H1 (cell line): ENCODE measurements around the gene PARD3. TPM values are rescaled to one million over a fixed set of nuclear protein-coding genes. Genes with fewer than 3 reads are reported as not detected.

Source experiments
- CTCF ChIA-PET: fragments of 300-600 bp; sonication (Branson Sonifier 250); formaldehyde crosslinking; loops from one replicate; lab custom pipeline; 2021; ENCODE audit not compliant: partially characterized antibody; lab: Charles Lee
- POLR2A ChIA-PET: fragments of 300-600 bp; sonication (Branson Sonifier 250); formaldehyde crosslinking; loops from one replicate; lab custom pipeline; 2021; ENCODE audit warnings: inconsistent platforms; ENCODE audit not compliant: partially characterized antibody; lab: Charles Lee
- DNase-seq, 2 experiments: peaks; one replicate each; pipeline versions ENCODE4 v3.0.0 to v3.0.0-alpha.2; 2010 to 2022; ENCODE audit warnings: low spot score in 2 of 2, low read depth in 1 of 2, mixed read lengths in 1 of 2
- FAIRE-seq: peaks from 2 replicates; lab custom pipeline; 2011; peaks lifted over from hg19 to GRCh38; lab: Jason Lieb, UNC
- H2AFZ ChIP-seq: 2 replicates; pipeline ENCODE4 v1.8.1; 2012; ENCODE audit warnings: low read length, inconsistent platforms
- H2AK5ac ChIP-seq: 2 replicates; pipeline ENCODE4 v1.6.1; 2013; ENCODE audit warnings: low read depth, low read length
- H2BK120ac ChIP-seq: replicated peaks from 2 replicates; pipeline ENCODE3; 2013; ENCODE audit warnings: low read depth, low read length, inconsistent platforms
- H2BK12ac ChIP-seq: 2 replicates; pipeline ENCODE4 v1.6.1; 2013; ENCODE audit warnings: low read depth, low read length
- H2BK15ac ChIP-seq: 2 replicates; pipeline ENCODE4 v1.6.1; 2013; ENCODE audit warnings: low read length
- H2BK20ac ChIP-seq: 2 replicates; pipeline ENCODE4 v1.6.1; 2013; ENCODE audit warnings: low read length
- H2BK5ac ChIP-seq: 2 replicates; pipeline ENCODE4 v1.6.1; 2013; ENCODE audit warnings: low read depth, low read length
- H3K14ac ChIP-seq: 2 replicates; pipeline ENCODE4 v1.6.1; 2013; ENCODE audit warnings: inconsistent platforms; ENCODE audit not compliant: insufficient read length
- H3K18ac ChIP-seq: 2 replicates; pipeline ENCODE4 v1.6.1; 2013; ENCODE audit warnings: low read length; ENCODE audit errors: extremely low read depth
- H3K23ac ChIP-seq: 2 replicates; pipeline ENCODE4 v1.6.1; 2013; ENCODE audit warnings: inconsistent platforms; ENCODE audit not compliant: insufficient read length
- H3K23me2 ChIP-seq: 2 replicates; pipeline ENCODE4 v1.6.1; 2013; ENCODE audit warnings: low read depth, low read length
- H3K27ac ChIP-seq: 2 replicates; pipeline ENCODE4 v1.6.1; 2011; ENCODE audit warnings: low read depth, low read length, inconsistent platforms
- H3K27me3 ChIP-seq, 4 experiments: replicated peaks in 1 of 4; 1 replicate in 1 of 4; 2 replicates in 3 of 4; pipeline versions ENCODE4 v1.6.1 to v1.8.1; 2011 to 2013; ENCODE audit warnings: low read length in 3 of 4, mild to moderate bottlenecking in 3 of 4, inconsistent platforms in 2 of 4, mixed read lengths in 2 of 4, moderate library complexity in 1 of 4; ENCODE audit not compliant: control insufficient read depth in 3 of 4, insufficient read depth in 3 of 4; ENCODE audit errors: extremely low read depth in 1 of 4
- H3K36me3 ChIP-seq, 4 experiments: 2 replicates each; pipeline versions ENCODE4 v1.6.1 to v1.8.1; 2011 to 2013; ENCODE audit warnings: mild to moderate bottlenecking in 4 of 4, low read length in 3 of 4, moderate library complexity in 2 of 4, control low read depth in 1 of 4, inconsistent platforms in 1 of 4; ENCODE audit not compliant: insufficient read depth in 4 of 4, control insufficient read depth in 2 of 4
- H3K4ac ChIP-seq: replicated peaks from 2 replicates; pipeline ENCODE3; 2013; ENCODE audit warnings: low read length, low read depth, mixed read lengths, inconsistent platforms; ENCODE audit not compliant: insufficient read length
- H3K4me1 ChIP-seq, 4 experiments: replicated peaks in 1 of 4; 1 replicate in 1 of 4; 2 replicates in 3 of 4; pipeline versions ENCODE4 v1.6.1 to v1.8.1; 2011 to 2013; ENCODE audit warnings: low read length in 3 of 4, inconsistent platforms in 2 of 4, mixed read lengths in 1 of 4; ENCODE audit not compliant: insufficient read depth in 4 of 4, control insufficient read depth in 3 of 4
- H3K4me2 ChIP-seq, 2 experiments: 2 replicates each; pipeline versions ENCODE4 v1.6.1 to v1.8.1; 2011 to 2013; ENCODE audit warnings: low read depth in 2 of 2, low read length in 2 of 2, control low read depth in 1 of 2, inconsistent platforms in 1 of 2, mild to moderate bottlenecking in 1 of 2; ENCODE audit not compliant: insufficient read depth in 1 of 2
- H3K4me3 ChIP-seq, 4 experiments: fragments of 200-600, 300-600 bp in 1 of 4; sonication (generic), shearing (Covaris generic), sonication (Bioruptor Twin) in 1 of 4; 2 replicates each; pipeline versions ENCODE4 v1.5.1 to v1.8.1; 2011 to 2016; ENCODE audit warnings: low read length in 4 of 4, low read depth in 3 of 4, control low read depth in 2 of 4, inconsistent platforms in 2 of 4, mild to moderate bottlenecking in 2 of 4, mixed read lengths in 1 of 4, moderate library complexity in 1 of 4; ENCODE audit not compliant: insufficient read depth in 2 of 4; ENCODE audit errors: extremely low read depth in 1 of 4
- H3K56ac ChIP-seq: replicated peaks from 2 replicates; pipeline ENCODE3; 2013; ENCODE audit warnings: low read depth, mild to moderate bottlenecking, mixed read lengths, low read length, inconsistent platforms; ENCODE audit not compliant: insufficient read length
- H3K79me1 ChIP-seq: 2 replicates; pipeline ENCODE4 v1.6.1; 2013; ENCODE audit warnings: low read depth, low read length, control low read depth
- H3K79me2 ChIP-seq, 2 experiments: 2 replicates each; pipeline versions ENCODE4 v1.6.1 to v1.8.1; 2012 to 2013; ENCODE audit warnings: low read length in 2 of 2, mild to moderate bottlenecking in 2 of 2, inconsistent platforms in 1 of 2; ENCODE audit not compliant: insufficient read depth in 2 of 2, control insufficient read depth in 1 of 2
- H3K9ac ChIP-seq, 4 experiments: replicated peaks in 1 of 4; 1 replicate in 1 of 4; 2 replicates in 3 of 4; pipeline versions ENCODE4 v1.6.1 to v1.8.1; 2011 to 2013; ENCODE audit warnings: low read depth in 3 of 4, low read length in 3 of 4, control low read depth in 2 of 4, mild to moderate bottlenecking in 2 of 4, moderate library complexity in 2 of 4, inconsistent platforms in 1 of 4; ENCODE audit errors: extremely low read depth in 1 of 4
- H3K9me3 ChIP-seq, 2 experiments: 2 replicates each; pipeline versions ENCODE4 v1.6.1 to v1.8.1; 2012 to 2013; ENCODE audit warnings: mild to moderate bottlenecking in 2 of 2, moderate library complexity in 2 of 2, control low read depth in 1 of 2, inconsistent platforms in 1 of 2, low read depth in 1 of 2, low read length in 1 of 2, mixed read lengths in 1 of 2; ENCODE audit not compliant: insufficient read depth in 2 of 2
- H4K20me1 ChIP-seq, 2 experiments: replicated peaks in 1 of 2; 2 replicates each; pipeline versions ENCODE3 to v1.8.1; 2011 to 2013; ENCODE audit warnings: inconsistent platforms in 2 of 2, low read length in 2 of 2, mild to moderate bottlenecking in 1 of 2; ENCODE audit not compliant: insufficient read depth in 2 of 2, control insufficient read depth in 1 of 2
- H4K5ac ChIP-seq: 2 replicates; pipeline ENCODE4 v1.6.1; 2013; ENCODE audit warnings: low read length, low read depth, mixed read lengths, inconsistent platforms; ENCODE audit not compliant: insufficient read length
- H4K8ac ChIP-seq: 2 replicates; pipeline ENCODE4 v1.8.0; 2013; ENCODE audit warnings: mild to moderate bottlenecking, moderate library complexity, low read length, inconsistent platforms; ENCODE audit not compliant: insufficient read depth; ENCODE audit errors: extremely low read depth
- H4K91ac ChIP-seq: replicated peaks from 2 replicates; pipeline ENCODE3; 2013; ENCODE audit warnings: low read length, mixed read lengths, inconsistent platforms; ENCODE audit not compliant: insufficient read length
- CHD1 ChIP-seq: IDR thresholded peaks from 2 replicates; pipeline ENCODE4 v1.6.1; 2012; ENCODE audit warnings: low read depth, low read length, improper control_type of control experiment
- KDM1A ChIP-seq: fragments of 200-600, 300-600 bp; sonication (generic); IDR thresholded peaks from 2 replicates; pipeline ENCODE4 v1.7.1; 2016; ENCODE audit warnings: mild to moderate bottlenecking, low read length, borderline replicate concordance
- NRF1 ChIP-seq: IDR thresholded peaks from 2 replicates; pipeline ENCODE4 v1.6.1; 2011; ENCODE audit warnings: mild to moderate bottlenecking, low read depth, low read length, improper control_type of control experiment
- RXRA ChIP-seq: IDR thresholded peaks from 2 replicates; pipeline ENCODE4 v1.6.1; 2011; ENCODE audit warnings: low read depth, mild to moderate bottlenecking, low read length, moderate library complexity; ENCODE audit not compliant: insufficient read depth
- SAP30 ChIP-seq: fragments of 300-600 bp; sonication (generic); IDR thresholded peaks from 2 replicates; pipeline ENCODE4 v1.7.1; 2012; ENCODE audit warnings: low read length, moderate library complexity, mild to moderate bottlenecking, inconsistent platforms; ENCODE audit not compliant: insufficient read depth, insufficient replicate concordance
- SP1 ChIP-seq: IDR thresholded peaks from 2 replicates; pipeline ENCODE4 v1.6.1; 2011; ENCODE audit warnings: low read depth, low read length
- WGBS, 2 experiments: shearing (Covaris generic) in 1 of 2; methylation state at CpG; one replicate each; pipeline versions ENCODE4 v1.1.6 to v1.1.7; 2013 to 2015; ENCODE audit warnings: low lambda C conversion rate in 2 of 2, mixed read lengths in 2 of 2, inconsistent platforms in 1 of 2, low coverage in 1 of 2, missing lambda C conversion rate in 1 of 2; ENCODE audit not compliant: insufficient replicate concordance in 2 of 2, insufficient coverage in 1 of 2, insufficient read length in 1 of 2; ENCODE audit errors: extremely low coverage in 1 of 2, missing lambda C conversion rate in 1 of 2; 5-methylcytosine and 5-hydroxymethylcytosine counted together
- polyA plus RNA-seq, 7 experiments: library from polyadenylated mRNA; depleted of rRNA in 3 of 7; stranded (reverse) in 5 of 7; unstranded in 2 of 7; fragments of >200 nt in 5 of 7; fragments of 200-250 nt in 2 of 7; gene quantifications; 1 replicate in 5 of 7; 2 replicates in 1 of 7; 4 replicates in 1 of 7; pipeline versions ENCODE4 v1.2.1 to v1.2.3, GENCODE V29; 2011 to 2013; ENCODE audit warnings: missing spikeins in 2 of 7, mixed read lengths in 2 of 7
- total RNA-seq: library from RNA; stranded (reverse); fragmentation: NEBNext Ultra II Directional; extraction: Animal tissue kit (Norgen Biotek cat#: 25700); gene quantifications from 2 replicates; pipeline ENCODE4 v1.2.1, GENCODE V29; 2021

PARD3 gene
- total and polyA plus RNA-seq, 2 of the 8 experiments (the other 6 are each of a cell fraction or from before 2014, with no cell fraction given) = 19.7 to 49.1 TPM

GRCh38 chr10:34669079-34669478, 146.0 kb downstream of the PARD3 start:
- H3K23ac ChIP-seq = no peak overlapping the region
- peaks cover 1 to 10% of the 10 kb centered on the region in 2 experiments for H4K20me1 ChIP-seq
- H2BK120ac ChIP-seq = no peak overlapping the region
- no peak overlapping the region for H3K18ac ChIP-seq
- H4K8ac ChIP-seq = no peak overlapping the region
- no peak overlapping the region for H4K5ac ChIP-seq
- H3K9ac ChIP-seq = no peak overlapping the region
- FAIRE-seq = no peak
- no peak overlapping the region for H3K4me3 ChIP-seq
- no peak overlapping the region for H3K4ac ChIP-seq
- no peak overlapping the region for H4K91ac ChIP-seq
- no peaks in the 10 kb centered on the region for H3K79me1 ChIP-seq
- ChIA-PET CTCF (no interaction called here), POLR2A (no interaction called here)
- H2BK15ac ChIP-seq = no peak overlapping the region
- WGBS, 2 experiments = 91% methylated on average over 3 of the region's 3 CpGs; no CpG with 5 or more reads in 1 of the 2 experiments
- H2BK5ac ChIP-seq = no peak overlapping the region
- no peak for DNase-seq
- no peak overlapping the region for H2BK20ac ChIP-seq
- H3K27me3 ChIP-seq = no peaks in the 10 kb centered on the region
- TF ChIP-seq KDM1A (no peak), SP1 (no peak), RXRA (no peak), CHD1 (no peak), SAP30 (no peak), NRF1 (no peak)
- peaks cover 0 to 74% of the 10 kb centered on the region in 2 experiments; a peak in 2 of 4 replicates for H3K79me2 ChIP-seq
- no peaks in the 10 kb centered on the region for H3K36me3 ChIP-seq
- no peak overlapping the region for H2AK5ac ChIP-seq
- H3K9me3 ChIP-seq = no peaks in the 10 kb centered on the region
- H2BK12ac ChIP-seq = no peak overlapping the region
- no peak overlapping the region for H3K4me2 ChIP-seq
- no peak overlapping the region for H3K14ac ChIP-seq
- no peaks in the 10 kb centered on the region for H3K23me2 ChIP-seq
- no peak overlapping the region for H2AFZ ChIP-seq
- peaks cover 0 to 5% (median under 1%) of the 10 kb centered on the region in 4 experiments; a peak in 2 of 7 replicates for H3K4me1 ChIP-seq
- H3K56ac ChIP-seq = no peak overlapping the region
- H3K27ac ChIP-seq = no peak overlapping the region
